HG03565 (cell line): ENCODE data around the gene PRKCA.
"Not testable (repeated sequence)": the region's sequence is repeated elsewhere in the genome, so short reads cannot be mapped to it uniquely, and the experiment has no call there.

Experiments
- ATAC-seq: cut with Tn5 transposase; IDR thresholded peaks from one replicate; pipeline ENCODE4 v1.9.1; 2021; ENCODE audit warnings: mild to moderate bottlenecking, moderate library complexity; ENCODE audit not compliant: unreplicated experiment

PRKCA gene

DNA sequence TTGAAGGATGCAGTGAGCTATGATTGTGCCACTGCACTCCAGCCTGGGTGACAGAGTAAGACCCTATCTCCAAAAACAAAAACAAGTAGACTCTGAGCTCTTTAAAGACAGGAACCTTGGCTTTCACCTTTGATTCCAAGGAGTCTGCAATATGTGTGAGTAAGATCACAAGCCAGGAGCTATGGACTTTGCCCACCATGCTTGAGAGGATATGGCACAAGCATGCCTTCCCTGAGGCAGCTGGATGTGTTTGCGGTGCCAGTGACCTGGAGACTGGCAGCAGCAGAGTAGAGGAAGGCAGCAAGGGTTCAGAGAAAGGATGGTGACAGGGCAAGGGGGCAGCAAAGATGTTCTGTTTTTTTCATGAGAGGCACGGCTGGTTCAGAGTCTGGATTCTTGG, 14.5 kb upstream of the PRKCA start:
- ATAC-seq: no peak

DNA sequence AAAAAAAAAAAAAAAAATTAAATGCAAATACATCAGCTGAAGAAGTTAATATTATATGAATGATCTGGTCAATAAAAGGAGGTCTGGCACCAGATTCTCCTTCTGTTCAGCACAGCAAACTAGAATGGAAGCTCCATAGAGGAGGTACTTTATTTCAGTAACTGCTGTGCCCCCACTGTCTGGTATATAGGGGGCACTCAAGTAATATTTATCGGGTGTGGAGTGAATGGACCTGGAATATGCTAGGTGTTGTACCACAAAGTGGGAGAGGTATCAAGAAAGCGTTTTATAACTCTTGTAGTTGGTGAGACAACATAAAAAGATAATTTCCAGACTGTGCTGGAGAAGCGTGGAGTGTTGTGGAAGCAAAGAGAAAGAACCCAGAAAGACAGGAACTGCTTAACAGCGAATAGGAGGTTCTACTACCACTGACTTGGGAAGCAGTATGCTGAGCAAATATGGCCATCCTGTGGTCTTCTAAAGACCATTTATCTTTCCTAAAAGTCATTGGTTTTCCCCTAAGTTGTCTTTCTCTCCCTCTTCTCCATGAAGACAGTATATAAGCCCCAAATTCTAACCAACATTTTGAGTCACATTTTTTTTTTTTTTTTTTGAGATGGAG, 12.2 kb upstream of the PRKCA start:
- no peak for ATAC-seq

DNA sequence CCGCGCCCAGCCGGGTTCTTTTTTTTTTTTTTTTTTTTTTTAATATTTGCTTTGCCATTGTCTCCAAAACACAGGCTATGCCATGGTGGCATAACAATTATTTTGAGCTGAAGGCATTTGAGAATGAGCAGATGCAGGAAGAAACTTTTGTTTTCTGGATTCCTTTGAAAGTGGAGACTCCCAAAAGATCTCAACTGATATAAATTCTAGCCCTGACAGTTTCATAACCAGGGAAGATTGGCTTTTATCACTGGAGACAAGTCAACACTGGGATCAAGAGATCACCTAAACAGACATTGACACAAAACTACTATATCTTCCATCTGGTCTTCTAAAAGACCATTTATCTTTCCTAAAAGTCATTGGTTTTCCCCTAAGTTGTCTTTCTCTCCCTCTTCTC, 10.1 kb upstream of the PRKCA start:
- no peak for ATAC-seq

DNA sequence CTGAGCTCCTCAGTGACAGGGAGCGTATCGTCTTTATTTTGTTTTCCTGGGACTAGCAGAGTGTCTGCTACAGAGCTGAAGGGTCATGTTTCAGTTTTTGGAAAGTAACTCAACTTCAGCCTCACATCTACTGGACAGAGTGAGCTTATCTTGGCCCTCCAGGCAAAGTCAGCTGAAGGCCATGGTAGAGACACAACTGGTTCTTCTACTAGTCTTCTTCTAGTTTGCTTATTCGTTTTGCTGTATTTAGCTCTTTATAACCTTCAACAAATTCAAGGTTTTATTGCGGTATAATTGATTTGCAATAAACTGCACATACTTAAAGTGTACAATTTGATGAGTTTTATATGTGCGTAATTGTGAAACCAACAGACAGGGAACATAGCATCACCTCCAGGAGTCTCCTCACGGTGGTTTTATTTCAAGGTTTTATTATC, 6.1 kb upstream of the PRKCA start:
- ATAC-seq: no peak

DNA sequence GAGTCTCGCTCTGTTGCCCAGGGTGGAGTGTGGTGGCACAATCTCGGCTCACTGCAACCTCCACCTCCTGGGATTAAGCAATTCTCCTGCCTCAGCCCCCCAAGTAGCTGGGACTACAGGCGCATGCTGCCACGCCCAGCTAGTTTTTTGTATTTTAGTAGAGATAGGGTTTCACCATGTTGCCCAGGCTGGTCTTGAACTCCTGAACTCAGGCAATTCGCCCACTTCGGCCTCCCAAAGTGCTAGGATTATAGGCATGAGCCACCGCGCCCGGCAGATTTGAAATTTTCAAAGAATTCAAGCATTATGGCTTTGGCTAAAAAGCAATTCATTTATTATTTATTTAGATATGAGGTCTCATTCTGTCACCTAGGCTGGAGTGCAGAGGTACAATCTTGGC, 5.0 kb upstream of the PRKCA start:
- ATAC-seq: not testable (repeated sequence)

DNA sequence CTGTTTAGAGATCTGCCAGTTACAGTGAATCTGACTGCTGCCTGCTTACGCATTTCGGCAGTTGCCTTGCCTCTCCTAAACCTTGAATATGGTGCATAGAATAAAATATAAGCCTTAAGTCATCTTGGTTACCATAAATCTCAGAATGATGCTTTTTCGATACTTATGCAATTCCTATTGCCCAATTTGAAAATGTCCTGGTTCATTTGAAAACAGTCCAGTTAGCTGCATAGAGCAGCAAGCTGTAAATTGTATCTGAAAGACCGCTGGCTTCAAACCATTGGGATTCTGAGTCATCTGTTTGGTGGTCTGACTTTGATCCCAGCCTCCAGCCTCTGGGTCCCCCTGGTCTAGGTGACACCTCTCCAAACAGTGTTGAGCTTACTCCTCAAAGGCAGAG, 2.7 kb upstream of the PRKCA start:
- ATAC-seq: no peak

DNA sequence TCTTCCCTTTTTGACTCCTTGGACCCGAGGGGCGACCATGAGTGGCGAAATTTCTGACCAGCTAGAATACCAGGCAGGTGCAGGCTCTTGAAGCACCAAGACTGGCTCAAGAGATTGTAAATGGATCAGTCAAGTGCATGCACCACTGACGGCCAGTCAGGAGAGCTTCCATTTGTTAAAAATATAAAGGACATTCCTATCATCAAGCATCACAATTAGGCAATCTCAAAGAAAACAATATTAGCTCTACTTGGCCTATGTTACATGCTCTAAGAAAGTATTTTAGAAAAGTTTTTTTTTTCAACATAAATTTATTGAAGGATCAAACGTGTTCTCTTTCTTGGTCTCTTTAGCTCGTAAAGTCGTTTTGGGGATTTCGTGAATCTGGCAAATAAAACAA, 1.5 kb upstream of the PRKCA start:
- no peak for ATAC-seq

DNA sequence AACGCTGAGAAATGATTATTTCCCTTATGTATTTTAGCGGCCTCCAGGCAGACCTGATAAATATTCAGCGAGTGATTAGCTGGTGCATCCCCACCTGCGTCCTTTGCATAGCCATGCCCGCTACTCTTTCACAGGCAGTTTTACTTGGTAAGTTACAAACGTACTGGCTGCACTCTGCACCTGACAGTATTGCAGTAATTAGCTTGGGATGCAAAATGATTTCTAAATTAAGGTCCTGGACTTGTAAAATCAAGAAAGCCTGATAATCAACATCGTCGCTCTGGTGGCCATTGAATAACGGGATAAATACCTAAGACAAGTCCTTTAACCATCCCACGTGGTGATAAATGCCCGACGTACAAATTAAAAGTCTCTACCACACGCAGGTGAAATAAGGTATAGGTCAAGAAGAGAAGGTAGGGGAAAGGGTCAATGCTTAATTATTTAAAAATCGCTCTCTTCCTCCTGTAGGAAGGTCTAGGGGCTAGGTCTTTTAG, 998 bp upstream of the PRKCA start:
- ATAC-seq: no peak

DNA sequence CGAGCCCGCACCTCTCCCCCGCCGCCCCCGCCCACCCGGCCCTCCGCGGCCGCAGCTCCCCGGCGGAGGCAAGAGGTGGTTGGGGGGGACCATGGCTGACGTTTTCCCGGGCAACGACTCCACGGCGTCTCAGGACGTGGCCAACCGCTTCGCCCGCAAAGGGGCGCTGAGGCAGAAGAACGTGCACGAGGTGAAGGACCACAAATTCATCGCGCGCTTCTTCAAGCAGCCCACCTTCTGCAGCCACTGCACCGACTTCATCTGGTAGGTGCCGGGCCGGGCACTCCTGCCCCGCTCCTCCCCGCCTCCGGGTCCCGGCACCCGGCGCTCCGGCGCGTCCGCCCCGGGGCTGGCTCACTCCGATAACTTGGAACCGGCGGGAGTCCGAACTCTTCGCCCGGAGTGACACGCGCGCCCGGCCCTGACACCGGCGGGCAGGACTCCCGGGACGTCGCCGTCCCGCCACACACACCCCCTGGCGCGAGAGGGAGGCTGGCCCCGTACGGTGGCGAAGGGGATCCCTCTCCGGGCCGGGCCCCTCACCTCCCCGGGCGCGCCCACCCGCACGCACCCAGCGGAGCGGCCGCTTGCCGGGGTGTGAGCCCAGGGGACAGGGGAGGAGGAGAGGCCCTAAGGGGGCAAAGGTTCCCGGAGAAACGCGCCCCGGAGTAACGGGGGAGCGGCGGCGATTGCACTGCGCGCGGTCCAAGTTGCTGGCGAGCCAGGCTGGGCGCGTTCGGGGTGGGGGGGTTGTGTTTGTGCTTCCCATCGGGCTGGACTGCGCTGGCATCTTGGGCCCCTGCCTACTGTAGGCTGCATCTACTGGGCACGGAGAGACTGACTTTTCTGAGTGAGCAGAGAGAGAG, 581 bp downstream of the PRKCA start:
- ATAC-seq: peak; percentile 3

DNA sequence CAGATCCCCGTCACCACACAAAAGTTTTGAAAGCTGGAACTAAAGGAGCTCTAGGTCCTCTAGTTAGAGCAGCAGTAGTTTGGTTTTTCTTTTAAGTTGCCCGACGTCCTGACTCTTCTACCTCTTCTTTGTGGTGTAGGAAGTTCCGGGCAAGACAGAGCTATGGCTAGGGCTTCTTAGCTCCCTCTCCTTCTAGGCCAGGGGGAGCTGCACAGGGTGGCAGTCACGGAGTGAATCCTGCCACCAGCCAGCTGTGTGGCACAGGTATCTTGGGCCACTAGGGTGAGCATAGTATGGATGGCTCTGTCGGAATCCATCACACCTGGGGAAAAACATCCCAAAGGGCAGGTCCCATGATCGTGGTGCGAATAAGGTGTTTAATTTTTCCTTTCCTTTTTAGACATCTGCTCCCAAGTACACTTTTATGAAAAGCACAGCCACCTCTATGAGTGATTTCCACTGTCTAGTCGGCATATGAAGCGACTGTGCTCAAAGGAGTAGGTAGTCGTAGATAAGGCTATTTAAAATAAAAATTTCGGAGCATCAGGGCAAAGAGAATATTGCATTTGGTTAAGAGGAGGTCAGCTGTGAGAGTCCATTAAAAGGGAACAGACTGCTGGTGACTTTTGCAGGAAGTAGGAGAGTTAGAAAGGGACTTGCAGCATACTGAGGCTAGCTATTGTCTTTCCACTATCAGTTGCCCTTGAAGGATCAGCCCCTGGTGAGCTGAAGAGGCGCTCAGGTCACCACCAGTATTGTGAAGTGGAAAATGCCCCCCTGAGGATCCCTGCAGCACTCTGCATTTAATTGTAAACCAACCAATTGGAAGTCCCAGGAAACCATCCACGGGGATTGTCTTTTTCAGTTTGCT, 2.1 kb downstream of the PRKCA start:
- ATAC-seq: no peak

DNA sequence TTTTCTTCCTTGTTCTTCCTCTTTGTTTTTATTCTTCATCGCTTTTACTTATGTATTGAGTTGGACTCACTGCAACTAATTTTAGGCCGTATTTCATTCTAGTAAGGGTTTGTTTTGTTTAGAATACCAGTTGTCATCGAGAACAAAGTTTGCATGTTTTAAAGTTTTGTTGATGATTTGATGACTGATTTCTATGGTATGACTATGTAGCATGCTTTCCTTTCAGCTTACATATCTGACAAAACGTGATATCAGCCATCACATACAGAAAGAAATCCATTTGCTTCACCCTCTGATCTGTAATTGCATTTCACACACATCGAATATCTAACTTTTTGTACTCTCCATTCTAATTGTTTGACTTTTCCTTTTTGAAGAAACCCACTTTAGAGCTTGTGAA, 4.0 kb downstream of the PRKCA start:
- ATAC-seq: no peak

DNA sequence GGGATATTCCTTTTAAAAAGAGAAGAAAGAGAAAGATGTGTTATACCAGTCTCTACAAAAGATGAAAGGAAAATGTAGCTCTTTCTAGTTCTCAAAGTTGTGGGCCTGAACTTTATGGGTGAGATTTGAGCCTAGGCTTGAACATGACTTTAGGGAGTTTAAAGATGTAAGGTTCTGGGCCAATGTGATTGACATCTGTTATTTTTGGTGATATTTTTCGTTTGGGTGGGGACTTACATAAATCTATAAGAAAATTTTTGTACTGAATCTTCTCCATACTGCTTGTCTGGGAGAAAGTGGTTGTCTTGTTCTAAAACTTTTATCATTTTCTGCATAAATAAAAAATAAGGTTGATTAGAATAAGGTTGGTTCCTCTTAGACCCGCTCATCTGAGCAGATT, 4.8 kb downstream of the PRKCA start:
- no peak for ATAC-seq

DNA sequence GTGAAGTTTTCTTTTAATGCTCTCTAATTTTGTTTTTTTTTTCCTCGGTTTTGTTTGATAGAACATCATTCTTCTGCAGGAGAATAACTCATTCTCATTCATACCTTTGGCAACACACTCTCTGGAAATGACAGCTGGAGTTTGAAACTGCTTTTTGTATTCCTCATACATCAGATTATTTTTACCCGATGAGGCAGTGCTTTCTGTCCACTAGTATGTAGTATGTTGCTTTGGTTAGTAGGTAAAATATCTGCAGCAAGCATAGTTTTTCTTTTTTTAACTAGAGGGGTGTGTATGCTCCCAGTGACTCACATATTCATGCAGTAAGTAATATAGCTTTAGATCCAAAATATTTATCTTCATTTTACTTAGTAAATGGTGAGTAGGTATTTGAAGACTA, 6.4 kb downstream of the PRKCA start:
- no peak for ATAC-seq

DNA sequence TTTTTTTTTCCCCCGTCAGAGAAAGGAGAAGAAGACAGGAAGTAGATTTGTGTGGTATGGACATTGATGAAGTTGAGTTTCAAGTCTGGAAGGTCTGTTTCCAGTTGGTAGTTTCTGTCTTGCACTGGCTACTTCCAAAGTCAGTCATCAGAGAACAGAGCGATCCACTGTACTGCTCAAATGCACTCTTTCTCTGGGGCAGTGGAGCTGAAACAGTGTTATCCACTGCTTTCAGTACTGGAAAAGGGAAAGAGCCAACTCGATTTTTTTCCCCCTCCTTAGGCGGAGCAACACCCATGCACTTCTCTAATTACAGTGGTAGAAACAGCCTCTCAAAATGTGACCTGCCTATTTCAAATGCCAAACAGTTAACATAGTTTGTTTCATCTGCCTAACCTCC, 7.4 kb downstream of the PRKCA start:
- no peak for ATAC-seq

DNA sequence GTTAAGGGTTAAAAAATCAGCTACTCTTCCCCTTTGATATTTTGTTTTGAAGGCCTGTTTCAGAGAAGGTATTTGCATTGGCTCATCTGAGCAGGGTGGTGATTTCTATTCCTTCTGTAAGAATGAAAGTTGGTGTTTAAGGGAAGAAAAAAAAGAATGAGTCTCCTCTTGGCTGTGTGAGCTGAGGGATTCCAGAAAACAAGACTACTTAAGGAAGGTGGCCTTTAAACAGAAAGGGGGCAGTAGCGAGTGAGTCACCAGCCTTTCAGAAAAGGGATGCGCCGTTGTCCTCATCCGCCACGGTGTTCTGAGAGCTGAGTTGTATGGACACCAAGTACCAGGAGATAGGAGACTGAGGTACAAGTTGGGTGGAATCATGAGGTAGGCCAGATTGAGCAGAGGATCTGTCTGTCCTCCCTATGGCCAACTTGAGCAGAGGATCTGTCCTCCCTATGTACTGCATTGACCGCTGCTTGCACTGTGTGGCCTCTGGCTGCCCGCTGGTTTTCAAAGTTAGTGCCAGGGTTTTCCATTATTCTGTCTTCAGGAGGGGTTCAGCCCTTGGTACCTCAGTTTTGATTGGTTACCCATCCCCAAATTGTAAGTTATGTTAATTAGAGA, 8.2 kb downstream of the PRKCA start:
- ATAC-seq: no peak

DNA sequence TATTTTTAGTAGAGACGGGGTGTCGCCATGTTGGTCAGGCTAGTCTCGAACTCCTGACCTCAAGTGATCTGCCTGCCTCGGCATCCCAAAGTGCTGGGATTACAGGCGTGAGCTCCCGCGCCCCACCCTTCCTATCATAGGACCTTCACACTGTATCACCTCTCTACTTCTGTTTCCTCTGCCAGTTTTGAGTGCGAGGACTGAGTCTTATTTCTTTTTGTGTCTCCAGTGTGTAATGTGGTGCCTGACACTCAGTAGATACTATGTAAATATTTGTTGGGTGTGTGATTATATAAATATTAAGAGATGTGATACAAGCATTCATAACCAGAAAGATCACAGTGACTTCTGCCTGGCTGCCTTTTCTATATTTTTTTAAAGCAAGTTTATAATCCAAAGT, 10.5 kb downstream of the PRKCA start:
- ATAC-seq: no peak

DNA sequence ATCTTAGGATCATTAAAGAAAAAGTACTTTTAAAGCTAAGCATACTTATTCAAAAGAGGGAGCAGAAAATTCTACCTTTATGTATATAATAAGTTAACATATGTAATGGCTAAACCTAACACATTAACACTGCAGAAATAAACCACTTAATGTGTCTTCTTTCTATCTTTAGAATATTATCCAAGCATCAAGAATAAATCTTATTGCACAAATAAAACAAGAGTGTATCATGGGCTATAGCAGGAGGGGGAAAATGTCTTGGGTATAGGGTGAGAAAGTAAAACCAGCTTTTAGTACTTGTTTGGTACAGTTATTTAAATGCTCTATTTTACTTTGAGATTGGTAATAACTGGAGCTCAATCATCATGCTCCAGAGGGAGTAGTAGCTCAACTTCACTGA, 10.9 kb downstream of the PRKCA start:
- ATAC-seq: no peak

DNA sequence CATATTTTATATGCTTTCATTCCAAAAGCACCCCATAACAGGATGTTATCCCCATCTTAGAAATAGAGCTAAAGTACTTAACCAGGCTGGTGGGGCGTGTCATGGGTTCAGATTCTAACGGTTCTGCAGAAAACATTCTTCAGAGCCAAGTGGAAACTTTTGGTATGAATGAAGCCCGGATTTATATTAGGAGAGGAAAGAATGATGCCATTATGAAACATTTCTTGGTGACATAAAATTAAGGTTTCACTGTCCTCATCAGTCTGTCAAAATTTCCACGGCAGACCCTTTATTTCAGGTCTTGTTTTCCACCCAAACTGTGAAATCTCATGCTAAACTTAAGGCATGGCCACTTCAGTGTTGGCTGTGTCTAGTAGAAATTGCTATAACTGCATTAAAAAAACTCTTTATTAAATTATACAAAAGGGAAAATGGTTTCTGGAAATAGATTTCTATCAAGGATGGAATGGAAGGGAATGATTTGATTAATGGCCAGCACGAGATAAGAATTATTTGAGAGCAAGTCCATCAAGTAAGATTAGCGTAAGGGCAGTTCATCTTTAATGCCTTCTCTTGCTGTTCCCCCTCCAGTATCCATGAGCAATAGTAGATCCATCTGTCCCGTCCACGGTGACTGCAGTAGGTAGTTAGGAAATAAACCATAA, 11.7 kb downstream of the PRKCA start:
- ATAC-seq: no peak

DNA sequence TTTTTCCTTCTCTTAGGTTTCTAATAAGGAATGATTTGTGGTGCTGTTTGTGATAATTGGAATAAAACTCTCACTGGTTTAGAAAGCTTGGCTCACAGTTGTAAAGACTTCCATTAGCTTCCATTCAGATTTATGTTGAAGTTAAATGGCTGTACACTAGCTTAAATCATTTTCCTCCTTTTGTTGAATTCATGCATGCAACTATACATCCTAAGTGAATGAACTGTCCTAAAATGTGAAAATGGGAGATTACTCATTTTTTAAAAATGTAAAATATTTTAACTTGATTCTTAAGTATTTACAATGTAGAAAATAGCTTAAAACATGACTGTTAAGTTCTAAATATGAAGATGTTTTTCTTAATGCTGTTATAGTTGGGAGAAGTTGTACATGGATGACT, 15.2 kb downstream of the PRKCA start:
- ATAC-seq: no peak

DNA sequence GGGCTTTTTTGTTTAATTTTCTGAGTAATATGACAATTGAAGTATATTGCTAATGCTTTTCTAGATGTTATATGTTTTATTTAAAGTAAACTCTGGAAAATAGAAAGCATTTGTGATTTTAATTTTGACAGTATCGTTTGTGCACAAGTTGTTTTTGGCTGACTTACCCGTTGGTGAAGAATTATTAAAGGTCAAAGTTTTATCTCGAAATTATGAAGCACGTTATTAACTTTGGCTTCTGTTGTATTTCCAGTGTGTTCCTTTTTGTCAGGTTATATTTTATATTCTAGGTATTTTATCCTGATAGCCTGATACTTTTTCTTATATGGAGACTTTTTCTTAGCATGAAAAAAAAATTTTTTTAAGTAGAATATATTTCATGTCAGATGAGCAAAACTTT, 16.8 kb downstream of the PRKCA start:
- ATAC-seq: no peak

DNA sequence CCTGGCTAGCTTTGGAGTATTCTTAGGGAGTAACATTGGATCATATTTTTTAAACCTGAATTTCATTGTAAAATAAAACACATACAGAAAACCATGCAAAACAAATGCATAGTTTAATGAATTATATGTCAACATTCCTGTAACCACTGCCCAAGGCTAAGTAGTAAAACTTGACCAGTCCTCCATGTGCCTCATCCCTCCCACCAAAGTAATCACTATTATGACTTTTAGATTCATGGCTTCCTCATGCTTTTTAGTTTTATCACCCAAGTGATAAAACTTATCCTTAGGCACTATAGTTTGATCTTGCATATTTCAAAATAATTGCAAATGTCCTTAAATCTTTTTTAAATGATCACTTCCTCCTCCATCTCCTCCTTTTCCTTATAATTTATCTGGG, 20.4 kb downstream of the PRKCA start:
- no peak for ATAC-seq
